HepG2 (cell line): ENCODE measurements around the gene MAPK8IP1. TPM values are rescaled to one million over a fixed set of nuclear protein-coding genes. Genes with fewer than 3 reads are reported as not detected.

Experiments
- CC2D1A ChIP-seq: sonication (generic); formaldehyde crosslinking; IDR thresholded peaks from 2 replicates; pipeline ENCODE4 v1.8.1; 2023; ENCODE audit warnings: mild to moderate bottlenecking, missing genetic modification reagents
- CCDC6 ChIP-seq: sonication (generic); formaldehyde crosslinking; IDR thresholded peaks from 2 replicates; pipeline ENCODE4 v1.8.1; 2022; ENCODE audit warnings: mild to moderate bottlenecking, missing genetic modification reagents, moderate library complexity
- CHD4 ChIP-seq: fragments of 200-600 bp; sonication (generic); IDR thresholded peaks from 2 replicates; pipeline ENCODE4 v1.7.0; 2017; ENCODE audit warnings: mild to moderate bottlenecking, low read length, borderline replicate concordance
- HNRNPK ChIP-seq: fragments of 200-400 bp; formaldehyde crosslinking; IDR thresholded peaks from 2 replicates; pipeline ENCODE4 v1.6.1; 2018; ENCODE audit warnings: low read length, low read depth, moderate library complexity, mild to moderate bottlenecking; ENCODE audit not compliant: poor library complexity, severe bottlenecking
- MTF2 ChIP-seq: sonication (generic); formaldehyde crosslinking; IDR thresholded peaks from 2 replicates; pipeline ENCODE4 v1.5.0; 2020; ENCODE audit warnings: missing genetic modification reagents, borderline replicate concordance
- NBN ChIP-seq: fragments of 450-650 bp; conservative IDR thresholded peaks from 2 replicates; pipeline ENCODE4 v1.6.1; 2017
- NFIC ChIP-seq: IDR thresholded peaks from 2 replicates; pipeline ENCODE4 v1.6.1; 2012; ENCODE audit warnings: mild to moderate bottlenecking, low read length, inconsistent platforms
- PPARG ChIP-seq: conservative IDR thresholded peaks from 2 replicates; pipeline ENCODE4 v1.6.1; 2016; ENCODE audit warnings: missing biosample characterization, missing genetic modification reagents
- SMAD1 ChIP-seq: sonication (generic); formaldehyde crosslinking; IDR thresholded peaks from 2 replicates; pipeline ENCODE4 v1.4.0; 2020; ENCODE audit warnings: missing genetic modification reagents, low read depth, mild to moderate bottlenecking, borderline replicate concordance
- ZNF337 ChIP-seq: sonication (generic); formaldehyde crosslinking; IDR thresholded peaks from 2 replicates; pipeline ENCODE4 v1.5.1; 2020; ENCODE audit warnings: missing genetic modification reagents, low read depth, mild to moderate bottlenecking, borderline replicate concordance
- ZNF383 ChIP-seq: sonication (generic); formaldehyde crosslinking; IDR thresholded peaks from 2 replicates; pipeline ENCODE4 v1.4.0; 2020; ENCODE audit warnings: missing genetic modification reagents, mild to moderate bottlenecking, borderline replicate concordance
- ZNF572 ChIP-seq: sonication (generic); formaldehyde crosslinking; IDR thresholded peaks from 2 replicates; pipeline ENCODE4 v1.5.1; 2020; ENCODE audit warnings: mild to moderate bottlenecking, missing genetic modification reagents
- ZSCAN31 ChIP-seq: sonication (generic); formaldehyde crosslinking; IDR thresholded peaks from 2 replicates; pipeline ENCODE4 v1.5.0; 2020; ENCODE audit warnings: low read depth, mild to moderate bottlenecking, missing genetic modification reagents
- polyA plus RNA-seq, 8 experiments: library from polyadenylated mRNA; depleted of rRNA in 3 of 8; stranded (reverse) in 7 of 8; unstranded in 1 of 8; fragments of >200 nt; fragmentation: Illumina TruSeq in 4 of 8; extraction: Trizol in 4 of 8; gene quantifications; 2 replicates each; pipeline versions ENCODE4 v1.2.1 to v1.2.3, GENCODE V29; 2011 to 2016; ENCODE audit warnings: low read depth in 4 of 8, missing spikeins in 1 of 8, mixed read lengths in 1 of 8; ENCODE audit not compliant: insufficient read depth in 1 of 8
- total RNA-seq, 5 experiments: library from RNA; depleted of rRNA; stranded (reverse); fragments of >200 nt; fragmentation: Illumina TruSeq; extraction: Trizol; gene quantifications; 2 replicates each; pipeline ENCODE4 v1.2.3, GENCODE V29; 2016; ENCODE audit warnings: low read depth in 1 of 5
- TF ChIP-seq, protein P1 (sequence below): sonication (generic); formaldehyde crosslinking; IDR thresholded peaks from 2 replicates; pipeline ENCODE4 v1.4.0; 2020; ENCODE audit warnings: mild to moderate bottlenecking, missing genetic modification reagents, borderline replicate concordance
- TF ChIP-seq, protein P2 (sequence below): IDR thresholded peaks from 2 replicates; pipeline ENCODE4 v1.6.1; 2016; ENCODE audit warnings: missing genetic modification reagents, missing compliant biosample characterization
- TF ChIP-seq, protein P3 (sequence below): sonication (generic); formaldehyde crosslinking; IDR thresholded peaks from 2 replicates; pipeline ENCODE4 v1.5.0; 2020; ENCODE audit warnings: missing genetic modification reagents
- TF ChIP-seq, protein P4 (sequence below): sonication (generic); formaldehyde crosslinking; IDR thresholded peaks from 2 replicates; pipeline ENCODE4 v1.9.0; 2021; ENCODE audit warnings: missing genetic modification reagents, mild to moderate bottlenecking, borderline replicate concordance
- TF ChIP-seq, protein P5 (sequence below): sonication (generic); formaldehyde crosslinking; IDR thresholded peaks from 2 replicates; pipeline ENCODE4 v1.8.1; 2022; ENCODE audit warnings: mild to moderate bottlenecking, missing genetic modification reagents
- TF ChIP-seq, protein P6 (sequence below): sonication (generic); formaldehyde crosslinking; IDR thresholded peaks from 2 replicates; pipeline ENCODE4 v1.8.0; 2022; ENCODE audit warnings: mild to moderate bottlenecking, missing genetic modification reagents, moderate library complexity

MAPK8IP1 gene
- total and polyA plus RNA-seq, 2 of the 13 experiments (the other 11 are each of a cell fraction or from before 2014, with no cell fraction given) = 2.2 to 4.2 TPM

DNA sequence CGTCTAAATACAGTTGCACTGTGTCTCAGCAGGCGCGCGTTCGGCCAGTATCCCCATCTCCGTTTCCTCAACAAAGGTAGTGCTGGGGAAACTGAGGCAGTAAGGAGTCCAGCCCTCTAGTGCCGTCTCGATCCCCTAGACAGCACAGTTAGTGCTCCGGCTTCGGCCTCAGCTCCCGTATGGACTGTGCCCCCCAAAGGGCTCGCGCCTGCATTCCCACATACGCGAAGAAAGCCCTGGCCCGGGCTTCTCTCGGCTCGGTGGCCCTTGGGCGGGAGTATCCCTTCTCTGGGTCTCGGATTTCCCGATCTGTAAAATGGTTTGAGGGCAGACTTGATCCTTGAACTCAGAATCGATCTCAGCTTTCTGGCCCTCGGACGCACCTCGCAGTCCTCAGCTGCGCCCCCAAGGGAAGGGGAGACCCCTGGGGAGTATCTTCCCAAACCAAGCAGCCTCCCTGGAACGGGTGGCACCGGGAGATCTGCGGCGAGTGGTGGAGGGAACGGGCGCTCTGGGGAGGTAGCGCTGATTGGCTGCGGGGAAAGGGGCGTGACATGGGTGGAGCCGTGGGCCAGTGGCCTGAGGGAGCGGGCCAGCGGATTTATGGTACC is 33.0 kb downstream of the MAPK8IP1 start (continued):
- TF ChIP-seq ZNF572 (CRISPR knock-in tag) (no peak), CHD4 (no peak), CC2D1A (CRISPR knock-in tag) (no peak), NBN (no peak), SMAD1 (no peak), ZSCAN31 (no peak), CCDC6 (CRISPR knock-in tag) (no peak), HNRNPK (no peak), NFIC (no peak), PPARG (CRISPR knock-in tag) (no peak), ZNF383 (CRISPR knock-in tag) (no peak), ZNF337 (no peak), MTF2 (CRISPR knock-in tag) (no peak)
- TF ChIP-seq, protein P1, sequence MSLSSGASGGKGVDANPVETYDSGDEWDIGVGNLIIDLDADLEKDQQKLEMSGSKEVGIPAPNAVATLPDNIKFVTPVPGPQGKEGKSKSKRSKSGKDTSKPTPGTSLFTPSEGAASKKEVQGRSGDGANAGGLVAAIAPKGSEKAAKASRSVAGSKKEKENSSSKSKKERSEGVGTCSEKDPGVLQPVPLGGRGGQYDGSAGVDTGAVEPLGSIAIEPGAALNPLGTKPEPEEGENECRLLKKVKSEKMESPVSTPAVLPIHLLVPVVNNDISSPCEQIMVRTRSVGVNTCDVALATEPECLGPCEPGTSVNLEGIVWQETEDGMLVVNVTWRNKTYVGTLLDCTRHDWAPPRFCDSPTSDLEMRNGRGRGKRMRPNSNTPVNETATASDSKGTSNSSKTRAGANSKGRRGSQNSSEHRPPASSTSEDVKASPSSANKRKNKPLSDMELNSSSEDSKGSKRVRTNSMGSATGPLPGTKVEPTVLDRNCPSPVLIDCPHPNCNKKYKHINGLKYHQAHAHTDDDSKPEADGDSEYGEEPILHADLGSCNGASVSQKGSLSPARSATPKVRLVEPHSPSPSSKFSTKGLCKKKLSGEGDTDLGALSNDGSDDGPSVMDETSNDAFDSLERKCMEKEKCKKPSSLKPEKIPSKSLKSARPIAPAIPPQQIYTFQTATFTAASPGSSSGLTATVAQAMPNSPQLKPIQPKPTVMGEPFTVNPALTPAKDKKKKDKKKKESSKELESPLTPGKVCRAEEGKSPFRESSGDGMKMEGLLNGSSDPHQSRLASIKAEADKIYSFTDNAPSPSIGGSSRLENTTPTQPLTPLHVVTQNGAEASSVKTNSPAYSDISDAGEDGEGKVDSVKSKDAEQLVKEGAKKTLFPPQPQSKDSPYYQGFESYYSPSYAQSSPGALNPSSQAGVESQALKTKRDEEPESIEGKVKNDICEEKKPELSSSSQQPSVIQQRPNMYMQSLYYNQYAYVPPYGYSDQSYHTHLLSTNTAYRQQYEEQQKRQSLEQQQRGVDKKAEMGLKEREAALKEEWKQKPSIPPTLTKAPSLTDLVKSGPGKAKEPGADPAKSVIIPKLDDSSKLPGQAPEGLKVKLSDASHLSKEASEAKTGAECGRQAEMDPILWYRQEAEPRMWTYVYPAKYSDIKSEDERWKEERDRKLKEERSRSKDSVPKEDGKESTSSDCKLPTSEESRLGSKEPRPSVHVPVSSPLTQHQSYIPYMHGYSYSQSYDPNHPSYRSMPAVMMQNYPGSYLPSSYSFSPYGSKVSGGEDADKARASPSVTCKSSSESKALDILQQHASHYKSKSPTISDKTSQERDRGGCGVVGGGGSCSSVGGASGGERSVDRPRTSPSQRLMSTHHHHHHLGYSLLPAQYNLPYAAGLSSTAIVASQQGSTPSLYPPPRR (CRISPR knock-in tag) = no peak
- TF ChIP-seq, protein P2, sequence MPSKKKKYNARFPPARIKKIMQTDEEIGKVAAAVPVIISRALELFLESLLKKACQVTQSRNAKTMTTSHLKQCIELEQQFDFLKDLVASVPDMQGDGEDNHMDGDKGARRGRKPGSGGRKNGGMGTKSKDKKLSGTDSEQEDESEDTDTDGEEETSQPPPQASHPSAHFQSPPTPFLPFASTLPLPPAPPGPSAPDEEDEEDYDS (CRISPR knock-in tag) = peak; percentile 66
- TF ChIP-seq, protein P3, sequence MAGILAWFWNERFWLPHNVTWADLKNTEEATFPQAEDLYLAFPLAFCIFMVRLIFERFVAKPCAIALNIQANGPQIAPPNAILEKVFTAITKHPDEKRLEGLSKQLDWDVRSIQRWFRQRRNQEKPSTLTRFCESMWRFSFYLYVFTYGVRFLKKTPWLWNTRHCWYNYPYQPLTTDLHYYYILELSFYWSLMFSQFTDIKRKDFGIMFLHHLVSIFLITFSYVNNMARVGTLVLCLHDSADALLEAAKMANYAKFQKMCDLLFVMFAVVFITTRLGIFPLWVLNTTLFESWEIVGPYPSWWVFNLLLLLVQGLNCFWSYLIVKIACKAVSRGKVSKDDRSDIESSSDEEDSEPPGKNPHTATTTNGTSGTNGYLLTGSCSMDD (CRISPR knock-in tag) = no peak
- TF ChIP-seq, protein P4, sequence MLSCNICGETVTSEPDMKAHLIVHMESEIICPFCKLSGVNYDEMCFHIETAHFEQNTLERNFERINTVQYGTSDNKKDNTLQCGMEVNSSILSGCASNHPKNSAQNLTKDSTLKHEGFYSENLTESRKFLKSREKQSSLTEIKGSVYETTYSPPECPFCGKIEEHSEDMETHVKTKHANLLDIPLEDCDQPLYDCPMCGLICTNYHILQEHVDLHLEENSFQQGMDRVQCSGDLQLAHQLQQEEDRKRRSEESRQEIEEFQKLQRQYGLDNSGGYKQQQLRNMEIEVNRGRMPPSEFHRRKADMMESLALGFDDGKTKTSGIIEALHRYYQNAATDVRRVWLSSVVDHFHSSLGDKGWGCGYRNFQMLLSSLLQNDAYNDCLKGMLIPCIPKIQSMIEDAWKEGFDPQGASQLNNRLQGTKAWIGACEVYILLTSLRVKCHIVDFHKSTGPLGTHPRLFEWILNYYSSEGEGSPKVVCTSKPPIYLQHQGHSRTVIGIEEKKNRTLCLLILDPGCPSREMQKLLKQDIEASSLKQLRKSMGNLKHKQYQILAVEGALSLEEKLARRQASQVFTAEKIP (CRISPR knock-in tag) = no peak
- TF ChIP-seq, protein P5, sequence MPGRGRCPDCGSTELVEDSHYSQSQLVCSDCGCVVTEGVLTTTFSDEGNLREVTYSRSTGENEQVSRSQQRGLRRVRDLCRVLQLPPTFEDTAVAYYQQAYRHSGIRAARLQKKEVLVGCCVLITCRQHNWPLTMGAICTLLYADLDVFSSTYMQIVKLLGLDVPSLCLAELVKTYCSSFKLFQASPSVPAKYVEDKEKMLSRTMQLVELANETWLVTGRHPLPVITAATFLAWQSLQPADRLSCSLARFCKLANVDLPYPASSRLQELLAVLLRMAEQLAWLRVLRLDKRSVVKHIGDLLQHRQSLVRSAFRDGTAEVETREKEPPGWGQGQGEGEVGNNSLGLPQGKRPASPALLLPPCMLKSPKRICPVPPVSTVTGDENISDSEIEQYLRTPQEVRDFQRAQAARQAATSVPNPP (CRISPR knock-in tag) = no peak
- TF ChIP-seq, protein P6, sequence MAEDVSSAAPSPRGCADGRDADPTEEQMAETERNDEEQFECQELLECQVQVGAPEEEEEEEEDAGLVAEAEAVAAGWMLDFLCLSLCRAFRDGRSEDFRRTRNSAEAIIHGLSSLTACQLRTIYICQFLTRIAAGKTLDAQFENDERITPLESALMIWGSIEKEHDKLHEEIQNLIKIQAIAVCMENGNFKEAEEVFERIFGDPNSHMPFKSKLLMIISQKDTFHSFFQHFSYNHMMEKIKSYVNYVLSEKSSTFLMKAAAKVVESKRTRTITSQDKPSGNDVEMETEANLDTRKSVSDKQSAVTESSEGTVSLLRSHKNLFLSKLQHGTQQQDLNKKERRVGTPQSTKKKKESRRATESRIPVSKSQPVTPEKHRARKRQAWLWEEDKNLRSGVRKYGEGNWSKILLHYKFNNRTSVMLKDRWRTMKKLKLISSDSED (CRISPR knock-in tag) = no peak
